Caco-2 (cell line): Measurements from ENCODE around the gene GABBR1. TPM values are rescaled to one million over a fixed set of nuclear protein-coding genes. Genes with fewer than 3 reads are reported as not detected.

Experiments
- BruUV-seq: library from RNA; stranded (reverse); fragments of 400-500 nt; replicated peaks from 2 replicates; lab custom pipeline; 2021; lab: Mats Ljungman, UMichigan
- CTCF ChIA-PET: fragments of 300-600 bp; sonication (Branson Sonifier 250); formaldehyde crosslinking; loops from one replicate; lab custom pipeline; 2022; ENCODE audit warnings: antibody characterized with exemption; lab: Charles Lee
- POLR2A ChIA-PET: fragments of 300-600 bp; sonication (Branson Sonifier 250); formaldehyde crosslinking; loops from one replicate; lab custom pipeline; 2022; ENCODE audit warnings: antibody characterized with exemption; lab: Charles Lee
- DNase-seq, 2 experiments: peaks; one replicate each; pipeline versions ENCODE4 v3.0.0 to v3.0.0-alpha.2; 2020 to 2022
- H3K27me3 ChIP-seq: replicated peaks from 2 replicates; pipeline ENCODE4 v1.6.0; 2011; ENCODE audit warnings: low read length; ENCODE audit not compliant: control insufficient read depth, insufficient read depth
- H3K36me3 ChIP-seq: 2 replicates; pipeline ENCODE4 v1.5.1; 2011; ENCODE audit warnings: low read length; ENCODE audit not compliant: control insufficient read depth, insufficient read depth
- H3K4me1 ChIP-seq: fragments of 250-450 bp; sonication (Bioruptor Pico); 2 replicates; pipeline ENCODE4 v1.5.1; 2020; ENCODE audit warnings: mild to moderate bottlenecking
- H3K4me3 ChIP-seq: 2 replicates; pipeline ENCODE4 v1.5.1; 2011; ENCODE audit warnings: low read depth, mild to moderate bottlenecking, control low read depth, low read length
- H3K9me3 ChIP-seq: fragments of 250-450 bp; sonication (Bioruptor Pico); 2 replicates; pipeline ENCODE4 v1.5.1; 2020; ENCODE audit warnings: mild to moderate bottlenecking, moderate library complexity
- H3K27ac Mint-ChIP-seq: one replicate; pipeline ENCODE4 v1.8.0; 2022; ENCODE audit warnings: mixed read lengths; ENCODE audit not compliant: unreplicated experiment
- H3K27me3 Mint-ChIP-seq: one replicate; pipeline ENCODE4 v1.8.0; 2022; ENCODE audit warnings: mixed read lengths; ENCODE audit not compliant: insufficient read depth, unreplicated experiment
- H3K36me3 Mint-ChIP-seq: one replicate; pipeline ENCODE4 v1.8.0; 2022; ENCODE audit warnings: mild to moderate bottlenecking, mixed read lengths; ENCODE audit not compliant: insufficient read depth, unreplicated experiment
- H3K4me1 Mint-ChIP-seq: one replicate; pipeline ENCODE4 v1.8.0; 2022; ENCODE audit warnings: low read depth, mixed read lengths; ENCODE audit not compliant: unreplicated experiment
- H3K4me3 Mint-ChIP-seq: one replicate; pipeline ENCODE4 v1.8.0; 2022; ENCODE audit warnings: mild to moderate bottlenecking, moderate library complexity, mixed read lengths; ENCODE audit not compliant: unreplicated experiment
- H3K9me3 Mint-ChIP-seq: one replicate; pipeline ENCODE4 v1.8.0; 2022; ENCODE audit warnings: mixed read lengths; ENCODE audit not compliant: unreplicated experiment
- CTCF ChIP-seq, 2 experiments: fragments of 200-600 bp in 1 of 2; IDR thresholded peaks; 1 replicate in 1 of 2; 2 replicates in 1 of 2; pipeline versions ENCODE4 v1.5.1 to v1.8.0; 2011 to 2022; ENCODE audit warnings: antibody characterized with exemption in 1 of 2, control low read depth in 1 of 2, inconsistent platforms in 1 of 2, low read depth in 1 of 2, low read length in 1 of 2, mild to moderate bottlenecking in 1 of 2, moderate library complexity in 1 of 2; ENCODE audit not compliant: insufficient read depth in 1 of 2, severe bottlenecking in 1 of 2, unreplicated experiment in 1 of 2
- intact Hi-C: fragments of 100-400 bp; cut with micrococcal nuclease; formaldehyde crosslinking; loops from one replicate; pipeline ENCODE4 v1.10.0; 2022; ENCODE audit not compliant: unreplicated experiment
- total RNA-seq: library from RNA; stranded (reverse); gene quantifications from 2 replicates; pipeline ENCODE4 v1.2.3, GENCODE V29; 2022

Gene GABBR1
- total RNA-seq, 1 experiment from 2014 or later, result 3.3 TPM

GRCh38 chr6:29651413-29652197 lies 18.6 kb upstream of the GABBR1 start:
- peak in 1 of 2 experiments; percentile 16 for DNase-seq
- Histone ChIP-seq H3K4me1 (0 out of 2 replicates have a peak, but pooled peaks cover 3% of the 10 kb centered on the region), H3K36me3 (no peaks in the 10 kb centered on the region), H3K4me3 (no peak overlapping the region), H3K9me3 (no peaks in the 10 kb centered on the region), H3K27me3 (no peaks in the 10 kb centered on the region)
- H3K9me3 Mint-ChIP-seq, result no peaks in the 10 kb centered on the region
- peaks cover 7% of the 10 kb centered on the region for H3K36me3 Mint-ChIP-seq
- BruUV-seq, result no TSS peak
- no peak overlapping the region for H3K27ac Mint-ChIP-seq
- ChIA-PET CTCF (interaction anchor here (0.6 to 0.7 kb wide), 4 partner anchors 10 to 1958 kb away, joined by 3 to 4 read pairs (median 4); no protein-coding TSS in a partner anchor), POLR2A (no interaction called here)
- H3K4me3 Mint-ChIP-seq, result no peak overlapping the region
- peak; percentile 19 to 55 for TF ChIP-seq CTCF (IDR thresholded peaks at IDR 0.05; ENCODE audit: insufficient read depth in 1 of 2, low read depth in 1 of 2, low read length in 1 of 2, severe bottlenecking in 1 of 2, unreplicated experiment in 1 of 2)
- peaks cover 7% of the 10 kb centered on the region for H3K4me1 Mint-ChIP-seq
- H3K27me3 Mint-ChIP-seq, result no peaks in the 10 kb centered on the region
- intact Hi-C loops, result loop anchor here (2.0 kb wide), 2 partner anchors 97 to 183 kb away; no protein-coding TSS in a partner anchor

- Histone ChIP-seq H3K36me3 (no peaks in the 10 kb centered on the region), H3K4me3 (peak overlapping the region; percentile 41), H3K9me3 (no peaks in the 10 kb centered on the region), H3K4me1 (0 out of 2 replicates have a peak, but pooled peaks cover 3% of the 10 kb centered on the region), H3K27me3 (no peaks in the 10 kb centered on the region)
- POLR2A ChIA-PET, result no interaction called here
- peaks cover 7% of the 10 kb centered on the region for H3K36me3 Mint-ChIP-seq
- DNase-seq, result peak; percentile 95 to 96
- intact Hi-C loops, result loop anchor here (2.0 kb wide), 2 partner anchors 99 to 185 kb away; no protein-coding TSS in a partner anchor
- BruUV-seq, result no TSS peak
- H3K4me1 Mint-ChIP-seq, result peaks cover 7% of the 10 kb centered on the region
- H3K4me3 Mint-ChIP-seq, result peak overlapping the region; percentile 76
- no peaks in the 10 kb centered on the region for H3K27me3 Mint-ChIP-seq
- H3K9me3 Mint-ChIP-seq, result no peaks in the 10 kb centered on the region
- peak overlapping the region; percentile 63 for H3K27ac Mint-ChIP-seq
- CTCF ChIA-PET, result interaction anchor here (0.7 to 1.8 kb wide), 19 partner anchors 8 to 452 kb away, joined by 3 to 18 read pairs (median 4); no protein-coding TSS in a partner anchor
- TF ChIP-seq CTCF (IDR thresholded peaks at IDR 0.05; ENCODE audit: insufficient read depth in 1 of 2, low read depth in 1 of 2, low read length in 1 of 2, severe bottlenecking in 1 of 2, unreplicated experiment in 1 of 2), result peak; percentile 69 to 91
Observed at GRCh38 chr6:29649701-29650673, 17.0 kb upstream of the GABBR1 start.
